ENCODE results near the gene CDC73. TPM values are rescaled to one million over a fixed set of nuclear protein-coding genes. Genes with fewer than 3 reads are reported as not detected.
A peak's percentile ranks its signal among the peaks of the same experiment; 100 is the strongest.

The CDC73 gene
- total and polyA plus RNA-seq, 2 of the 13 experiments (the other 11 are each of a cell fraction or from before 2014, with no cell fraction given), result 20.2 to 26.3 TPM

DNA sequence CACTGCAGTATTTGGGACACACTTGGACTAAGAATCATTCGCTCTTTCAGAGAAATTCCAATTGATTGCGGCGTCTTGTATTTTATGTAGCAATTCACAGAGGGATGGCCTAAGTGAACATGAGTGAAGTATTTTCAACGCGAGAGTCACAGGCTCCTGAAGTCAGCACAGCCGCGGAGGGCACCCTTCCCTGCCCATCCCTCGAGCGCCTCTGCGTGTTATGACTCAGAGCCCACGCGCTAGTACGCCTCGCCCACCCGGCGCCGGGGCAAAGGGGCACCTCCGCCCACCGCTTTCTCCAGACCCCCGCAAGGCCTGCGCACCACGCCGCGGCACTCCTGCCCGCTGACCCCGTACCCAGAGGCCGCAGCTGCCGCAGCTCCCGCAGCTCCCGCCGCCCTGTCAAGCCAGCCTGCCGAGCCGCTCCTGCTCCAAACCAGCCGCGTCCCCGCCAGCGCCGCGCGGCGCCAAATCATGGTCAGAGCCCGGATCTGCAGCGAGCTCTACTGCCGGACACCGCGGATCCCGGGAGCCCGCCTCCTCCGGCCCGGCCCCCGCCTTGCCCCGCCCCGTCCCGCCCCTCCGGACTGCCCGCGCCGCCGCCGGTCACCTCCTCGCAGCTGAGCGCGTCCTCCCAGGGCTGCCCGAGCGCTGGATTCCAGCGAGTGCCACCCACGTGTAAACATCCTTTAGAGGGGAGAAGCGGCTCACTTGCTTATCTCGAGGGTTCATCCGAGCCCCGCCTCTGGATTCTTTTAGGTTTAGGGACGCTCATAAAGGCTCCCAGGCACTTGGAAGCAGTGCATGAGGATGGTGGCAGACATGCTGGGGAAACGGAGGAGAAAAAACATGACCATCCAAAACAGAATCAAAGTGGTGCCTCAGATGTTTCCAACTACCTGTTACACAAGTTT, 16.7 kb upstream of the CDC73 start, which contains the start of gene GLRX2 (continued):
- TF ChIP-seq ZNF331 (CRISPR knock-in tag; IDR thresholded peaks at IDR 0.05), result peak; percentile 67; the same call in 1 of the 2 replicates
- peak; percentile 73; the same call in 1 of the 2 replicates for TF ChIP-seq SMAD1 (CRISPR knock-in tag; IDR thresholded peaks at IDR 0.05; ENCODE audit: borderline replicate concordance, low read depth)
- TF ChIP-seq, protein P1, sequence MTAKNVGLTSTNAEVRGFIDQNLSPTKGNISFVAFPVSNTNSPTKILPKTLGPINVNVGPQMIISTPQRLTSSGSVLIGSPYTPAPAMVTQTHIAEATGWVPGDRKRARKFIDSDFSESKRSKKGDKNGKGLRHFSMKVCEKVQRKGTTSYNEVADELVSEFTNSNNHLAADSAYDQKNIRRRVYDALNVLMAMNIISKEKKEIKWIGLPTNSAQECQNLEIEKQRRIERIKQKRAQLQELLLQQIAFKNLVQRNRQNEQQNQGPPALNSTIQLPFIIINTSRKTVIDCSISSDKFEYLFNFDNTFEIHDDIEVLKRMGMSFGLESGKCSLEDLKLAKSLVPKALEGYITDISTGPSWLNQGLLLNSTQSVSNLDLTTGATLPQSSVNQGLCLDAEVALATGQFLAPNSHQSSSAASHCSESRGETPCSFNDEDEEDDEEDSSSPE (CRISPR knock-in tag; IDR thresholded peaks at IDR 0.05), result peak; percentile 43; the same call in 1 of the 2 replicates
- peak; percentile 85 for TF ChIP-seq ZNF205 (CRISPR knock-in tag; IDR thresholded peaks at IDR 0.05)
- TF ChIP-seq ZNF563 (CRISPR knock-in tag; IDR thresholded peaks at IDR 0.05), result peak; percentile 54; the same call in 1 of the 2 replicates
- TF ChIP-seq, protein P2, sequence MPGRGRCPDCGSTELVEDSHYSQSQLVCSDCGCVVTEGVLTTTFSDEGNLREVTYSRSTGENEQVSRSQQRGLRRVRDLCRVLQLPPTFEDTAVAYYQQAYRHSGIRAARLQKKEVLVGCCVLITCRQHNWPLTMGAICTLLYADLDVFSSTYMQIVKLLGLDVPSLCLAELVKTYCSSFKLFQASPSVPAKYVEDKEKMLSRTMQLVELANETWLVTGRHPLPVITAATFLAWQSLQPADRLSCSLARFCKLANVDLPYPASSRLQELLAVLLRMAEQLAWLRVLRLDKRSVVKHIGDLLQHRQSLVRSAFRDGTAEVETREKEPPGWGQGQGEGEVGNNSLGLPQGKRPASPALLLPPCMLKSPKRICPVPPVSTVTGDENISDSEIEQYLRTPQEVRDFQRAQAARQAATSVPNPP (CRISPR knock-in tag; IDR thresholded peaks at IDR 0.05), result no peak
- peak; percentile 61; the same call in 1 of the 2 replicates for TF ChIP-seq ZNF350 (CRISPR knock-in tag; IDR thresholded peaks at IDR 0.05; ENCODE audit: borderline replicate concordance, low read depth)
- TF ChIP-seq LCORL (IDR thresholded peaks at IDR 0.05), result no peak
- peak; percentile 18; the same call in 1 of the 2 replicates for TF ChIP-seq LCORL (CRISPR knock-in tag; IDR thresholded peaks at IDR 0.05)
- TF ChIP-seq, protein P3, sequence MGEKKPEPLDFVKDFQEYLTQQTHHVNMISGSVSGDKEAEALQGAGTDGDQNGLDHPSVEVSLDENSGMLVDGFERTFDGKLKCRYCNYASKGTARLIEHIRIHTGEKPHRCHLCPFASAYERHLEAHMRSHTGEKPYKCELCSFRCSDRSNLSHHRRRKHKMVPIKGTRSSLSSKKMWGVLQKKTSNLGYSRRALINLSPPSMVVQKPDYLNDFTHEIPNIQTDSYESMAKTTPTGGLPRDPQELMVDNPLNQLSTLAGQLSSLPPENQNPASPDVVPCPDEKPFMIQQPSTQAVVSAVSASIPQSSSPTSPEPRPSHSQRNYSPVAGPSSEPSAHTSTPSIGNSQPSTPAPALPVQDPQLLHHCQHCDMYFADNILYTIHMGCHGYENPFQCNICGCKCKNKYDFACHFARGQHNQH (CRISPR knock-in tag; IDR thresholded peaks at IDR 0.05), result no peak
- peak; percentile 74; the same call in 1 of the 2 replicates for TF ChIP-seq ZNF703 (CRISPR knock-in tag; IDR thresholded peaks at IDR 0.05; ENCODE audit: borderline replicate concordance)
- TF ChIP-seq BRD4 (CRISPR knock-in tag; IDR thresholded peaks at IDR 0.05), result 0 out of 2 replicates have a peak, but pooled peaks have one; percentile 59
- no peak for TF ChIP-seq ZSCAN31 (CRISPR knock-in tag; IDR thresholded peaks at IDR 0.05; ENCODE audit: low read depth)
- TF ChIP-seq, protein P4, sequence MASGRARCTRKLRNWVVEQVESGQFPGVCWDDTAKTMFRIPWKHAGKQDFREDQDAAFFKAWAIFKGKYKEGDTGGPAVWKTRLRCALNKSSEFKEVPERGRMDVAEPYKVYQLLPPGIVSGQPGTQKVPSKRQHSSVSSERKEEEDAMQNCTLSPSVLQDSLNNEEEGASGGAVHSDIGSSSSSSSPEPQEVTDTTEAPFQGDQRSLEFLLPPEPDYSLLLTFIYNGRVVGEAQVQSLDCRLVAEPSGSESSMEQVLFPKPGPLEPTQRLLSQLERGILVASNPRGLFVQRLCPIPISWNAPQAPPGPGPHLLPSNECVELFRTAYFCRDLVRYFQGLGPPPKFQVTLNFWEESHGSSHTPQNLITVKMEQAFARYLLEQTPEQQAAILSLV (CRISPR knock-in tag; IDR thresholded peaks at IDR 0.05; ENCODE audit: borderline replicate concordance), result peak; percentile 69
- TF ChIP-seq ZC3H4 (CRISPR knock-in tag; IDR thresholded peaks at IDR 0.05; ENCODE audit: borderline replicate concordance), result no peak
- no peak for TF ChIP-seq CENPT (CRISPR knock-in tag; IDR thresholded peaks at IDR 0.05; ENCODE audit: low read depth)
- TF ChIP-seq ZNF484 (CRISPR knock-in tag; IDR thresholded peaks at IDR 0.05; ENCODE audit: borderline replicate concordance, low read depth), result no peak
- no peak for TF ChIP-seq PLRG1 (conservative IDR thresholded peaks at IDR 0.05)
- no peak for TF ChIP-seq ZNF317 (CRISPR knock-in tag; IDR thresholded peaks at IDR 0.05)
- TF ChIP-seq, protein P5, sequence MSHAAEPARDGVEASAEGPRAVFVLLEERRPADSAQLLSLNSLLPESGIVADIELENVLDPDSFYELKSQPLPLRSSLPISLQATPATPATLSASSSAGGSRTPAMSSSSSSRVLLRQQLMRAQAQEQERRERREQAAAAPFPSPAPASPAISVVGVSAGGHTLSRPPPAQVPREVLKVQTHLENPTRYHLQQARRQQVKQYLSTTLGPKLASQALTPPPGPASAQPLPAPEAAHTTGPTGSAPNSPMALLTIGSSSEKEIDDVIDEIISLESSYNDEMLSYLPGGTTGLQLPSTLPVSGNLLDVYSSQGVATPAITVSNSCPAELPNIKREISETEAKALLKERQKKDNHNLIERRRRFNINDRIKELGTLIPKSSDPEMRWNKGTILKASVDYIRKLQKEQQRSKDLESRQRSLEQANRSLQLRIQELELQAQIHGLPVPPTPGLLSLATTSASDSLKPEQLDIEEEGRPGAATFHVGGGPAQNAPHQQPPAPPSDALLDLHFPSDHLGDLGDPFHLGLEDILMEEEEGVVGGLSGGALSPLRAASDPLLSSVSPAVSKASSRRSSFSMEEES (CRISPR knock-in tag; IDR thresholded peaks at IDR 0.05), result peak; percentile 49; the same call in 1 of the 2 replicates
- peak; percentile 50; the same call in 1 of the 2 replicates for TF ChIP-seq HOXA3 (CRISPR knock-in tag; IDR thresholded peaks at IDR 0.05)

Data from HepG2 (cell line).